Prostate gland (tissue), 2 donors: Measurements from ENCODE around the gene PYY.

Source experiments
- POLR2A ChIP-seq: fragments of 450-650 bp; IDR thresholded peaks from one replicate; pipeline ENCODE4 v1.6.1; 2016; ENCODE audit warnings: antibody characterized with exemption, mild to moderate bottlenecking
- POLR2AphosphoS5 ChIP-seq: sonication (generic); formaldehyde crosslinking; IDR thresholded peaks from one replicate; pipeline ENCODE4 v1.6.1; 2017; ENCODE audit warnings: antibody characterized with exemption
- TF ChIP-seq, protein P1 (sequence below), 4 experiments: fragments of 200-600 bp in 2 of 4; fragments of 450-650 bp in 2 of 4; sonication (generic) in 2 of 4; IDR thresholded peaks; 1 replicate in 3 of 4; 2 replicates in 1 of 4; pipeline ENCODE4 v1.5.1; 2016 to 2019; ENCODE audit warnings: antibody characterized with exemption in 4 of 4, mild to moderate bottlenecking in 2 of 4, moderate library complexity in 2 of 4

DNA sequence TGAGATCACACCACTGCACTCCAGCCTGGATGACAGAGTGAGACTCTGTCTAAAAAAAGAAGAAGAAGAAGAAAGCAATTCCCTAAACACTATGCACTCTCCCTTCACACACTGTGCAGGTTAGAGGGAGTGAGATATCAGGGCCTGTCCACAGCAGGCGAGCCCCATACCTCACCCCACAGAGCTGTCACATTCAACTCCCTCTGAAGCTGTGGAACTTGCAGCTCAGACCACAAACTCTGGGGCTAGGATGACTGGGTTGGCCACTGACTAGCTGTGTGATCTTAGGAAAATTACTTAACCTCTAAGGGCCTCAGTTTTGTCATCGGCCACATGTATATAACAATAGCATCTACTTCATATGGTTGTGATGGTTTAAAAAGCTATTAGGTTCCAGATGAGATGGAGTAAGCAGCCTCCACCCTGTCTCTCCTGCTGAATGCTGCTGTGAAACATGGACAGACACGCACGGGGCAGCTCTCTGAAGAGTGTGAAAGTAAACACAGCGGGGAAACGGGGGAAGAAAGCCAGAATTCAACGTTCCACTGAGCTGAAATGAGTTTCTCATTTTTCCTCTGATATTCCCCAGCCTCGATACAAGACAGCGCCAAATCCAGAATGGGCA is 13.6 kb upstream of the PYY start:
- TF ChIP-seq POLR2AphosphoS5 = no peak
- TF ChIP-seq, protein P1, sequence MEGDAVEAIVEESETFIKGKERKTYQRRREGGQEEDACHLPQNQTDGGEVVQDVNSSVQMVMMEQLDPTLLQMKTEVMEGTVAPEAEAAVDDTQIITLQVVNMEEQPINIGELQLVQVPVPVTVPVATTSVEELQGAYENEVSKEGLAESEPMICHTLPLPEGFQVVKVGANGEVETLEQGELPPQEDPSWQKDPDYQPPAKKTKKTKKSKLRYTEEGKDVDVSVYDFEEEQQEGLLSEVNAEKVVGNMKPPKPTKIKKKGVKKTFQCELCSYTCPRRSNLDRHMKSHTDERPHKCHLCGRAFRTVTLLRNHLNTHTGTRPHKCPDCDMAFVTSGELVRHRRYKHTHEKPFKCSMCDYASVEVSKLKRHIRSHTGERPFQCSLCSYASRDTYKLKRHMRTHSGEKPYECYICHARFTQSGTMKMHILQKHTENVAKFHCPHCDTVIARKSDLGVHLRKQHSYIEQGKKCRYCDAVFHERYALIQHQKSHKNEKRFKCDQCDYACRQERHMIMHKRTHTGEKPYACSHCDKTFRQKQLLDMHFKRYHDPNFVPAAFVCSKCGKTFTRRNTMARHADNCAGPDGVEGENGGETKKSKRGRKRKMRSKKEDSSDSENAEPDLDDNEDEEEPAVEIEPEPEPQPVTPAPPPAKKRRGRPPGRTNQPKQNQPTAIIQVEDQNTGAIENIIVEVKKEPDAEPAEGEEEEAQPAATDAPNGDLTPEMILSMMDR (IDR thresholded peaks at IDR 0.05) = no peak
- TF ChIP-seq POLR2A = no peak
